GM21515 (cell line): Measurements from ENCODE around the gene TMEM161A.

Source experiments
- ATAC-seq: cut with Tn5 transposase; IDR thresholded peaks from one replicate; pipeline ENCODE4 v1.9.1; 2021; ENCODE audit not compliant: unreplicated experiment

TMEM161A gene

GRCh38 chr19:19098084-19098702, 40.1 kb downstream of the TMEM161A start:
- no peak for ATAC-seq

DNA sequence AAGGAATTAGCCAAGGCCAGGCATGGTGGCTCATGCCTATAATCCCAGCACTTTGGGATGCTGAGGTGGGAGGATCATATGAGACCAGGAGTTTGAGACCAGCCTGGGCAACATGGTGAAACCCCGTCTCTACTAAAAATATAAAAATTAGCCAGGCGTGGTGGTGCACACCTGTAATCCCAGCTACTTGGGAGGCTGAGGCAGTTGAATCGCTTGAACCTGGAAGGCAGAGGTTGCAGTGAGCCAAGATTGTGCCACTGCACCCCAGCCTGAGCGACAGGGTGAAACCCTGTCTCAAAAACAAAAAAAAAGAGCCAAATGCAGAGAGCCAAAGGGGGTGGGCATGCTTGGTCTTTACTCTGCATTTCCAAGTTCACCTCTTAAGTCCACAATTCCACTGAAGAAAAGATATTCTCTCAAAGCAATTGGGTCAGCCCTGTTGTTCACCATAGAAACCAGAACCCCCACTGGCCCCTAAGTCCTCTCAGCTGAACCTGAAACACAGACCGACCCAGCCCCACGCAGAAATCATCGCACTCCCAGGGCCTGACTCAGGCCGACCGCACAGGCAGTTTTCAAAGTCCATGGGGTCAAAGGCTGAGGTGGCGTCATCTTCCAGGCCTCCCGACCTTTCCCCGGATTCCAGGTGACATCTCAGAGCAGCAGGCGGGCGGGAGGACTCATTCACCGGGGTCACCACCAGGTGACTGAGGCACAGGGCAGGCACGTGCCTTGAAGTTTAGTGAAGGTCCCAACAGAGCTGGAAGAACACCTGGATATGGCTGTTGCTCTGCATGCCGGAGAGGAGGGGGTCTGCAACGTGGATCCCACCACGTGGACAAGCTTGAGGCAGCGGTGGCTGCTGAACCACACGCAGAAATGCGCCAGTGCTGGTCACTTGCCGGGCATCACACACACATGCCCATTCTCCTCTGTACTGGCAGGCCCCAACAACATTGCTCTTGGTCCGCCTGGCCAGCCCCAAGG, 41.3 kb downstream of the TMEM161A start:
- ATAC-seq, result no peak

GRCh38 chr19:19095691-19096090, 42.6 kb downstream of the TMEM161A start:
- no peak for ATAC-seq

- ATAC-seq, result no peak
Observed at GRCh38 chr19:19094513-19094912, 43.8 kb downstream of the TMEM161A start.

- ATAC-seq, result no peak
Observed at GRCh38 chr19:19087676-19088075, 50.6 kb downstream of the TMEM161A start.

DNA sequence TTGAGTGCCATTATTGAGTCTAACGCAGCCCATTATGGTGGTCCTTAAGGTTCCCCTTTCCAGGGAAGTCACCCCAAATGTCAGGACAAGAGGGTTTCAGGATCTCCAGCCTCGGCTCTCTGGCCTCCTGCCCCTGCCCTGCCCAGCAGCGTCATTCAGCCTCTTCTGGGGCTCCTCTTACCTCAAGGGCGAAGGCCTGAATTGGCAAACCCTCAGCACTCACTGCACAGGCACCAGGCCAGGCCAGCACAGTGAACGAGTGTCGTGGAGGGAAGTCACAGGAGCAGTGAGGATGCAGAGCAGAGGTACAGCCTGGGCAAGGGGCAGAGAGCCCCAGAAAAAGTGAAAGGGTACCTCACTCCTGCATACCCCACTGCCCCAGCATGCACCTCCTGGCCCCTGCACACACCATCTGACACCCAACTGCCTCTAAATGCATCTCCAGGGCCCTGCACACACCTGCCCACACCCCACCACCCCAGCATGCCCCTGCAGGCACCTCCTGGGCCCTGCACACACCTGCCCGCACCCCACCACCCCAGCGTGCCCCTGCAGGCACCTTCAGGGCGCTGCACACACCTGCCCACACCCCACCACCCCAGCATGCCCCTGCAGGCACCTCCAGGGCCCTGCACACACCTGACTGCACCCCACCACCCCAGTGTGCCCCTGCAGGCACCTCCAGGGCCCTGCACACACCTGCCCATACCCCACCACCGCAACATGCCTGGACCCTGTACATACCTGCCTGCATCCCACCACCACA, 54.7 kb downstream of the TMEM161A start:
- no peak for ATAC-seq

- no peak for ATAC-seq
Observed at GRCh38 chr19:19081642-19082151, 56.6 kb downstream of the TMEM161A start.

DNA sequence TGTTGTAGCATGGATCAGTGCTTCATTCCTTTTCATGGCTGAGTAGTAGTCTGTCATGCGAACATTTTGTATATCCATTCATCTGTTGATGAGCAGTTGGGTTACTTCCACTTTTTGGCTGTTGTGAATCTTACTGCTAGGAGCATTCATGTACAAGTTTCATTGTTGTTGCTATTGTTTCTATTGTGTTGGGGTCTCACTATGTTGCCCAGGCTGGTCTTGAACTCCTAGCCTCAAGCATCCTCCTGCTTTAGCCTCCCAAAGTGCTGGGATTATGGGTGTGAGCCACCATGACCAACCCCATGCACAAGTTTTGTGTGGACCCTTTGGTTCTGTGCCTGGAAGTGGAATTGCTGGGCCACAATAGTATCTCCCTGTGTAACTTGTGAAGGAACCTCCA, 58.7 kb downstream of the TMEM161A start:
- no peak for ATAC-seq

- no peak for ATAC-seq
Observed at GRCh38 chr19:19078801-19079200, 59.5 kb downstream of the TMEM161A start.

DNA sequence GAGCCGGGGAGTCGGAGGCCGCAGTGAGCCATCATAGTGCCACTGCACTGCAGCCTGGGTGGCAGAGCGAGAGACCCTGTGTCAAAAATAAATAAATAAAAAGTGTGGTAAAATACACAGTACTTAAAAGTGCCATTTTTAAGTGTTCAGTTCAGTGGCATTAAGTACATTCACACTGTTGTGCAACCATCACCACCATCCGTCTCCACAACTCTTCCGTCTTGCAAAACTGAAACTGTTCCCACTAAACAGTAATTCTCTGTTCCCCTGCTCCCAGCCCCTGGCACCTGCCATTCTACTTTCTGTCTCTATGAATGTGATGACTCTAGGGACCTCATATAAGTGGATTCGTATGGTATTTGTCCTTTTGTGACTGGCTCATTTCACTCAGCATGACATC, 61.2 kb downstream of the TMEM161A start:
- ATAC-seq, result no peak

GRCh38 chr19:19076476-19076875, 61.8 kb downstream of the TMEM161A start:
- ATAC-seq, result no peak

DNA sequence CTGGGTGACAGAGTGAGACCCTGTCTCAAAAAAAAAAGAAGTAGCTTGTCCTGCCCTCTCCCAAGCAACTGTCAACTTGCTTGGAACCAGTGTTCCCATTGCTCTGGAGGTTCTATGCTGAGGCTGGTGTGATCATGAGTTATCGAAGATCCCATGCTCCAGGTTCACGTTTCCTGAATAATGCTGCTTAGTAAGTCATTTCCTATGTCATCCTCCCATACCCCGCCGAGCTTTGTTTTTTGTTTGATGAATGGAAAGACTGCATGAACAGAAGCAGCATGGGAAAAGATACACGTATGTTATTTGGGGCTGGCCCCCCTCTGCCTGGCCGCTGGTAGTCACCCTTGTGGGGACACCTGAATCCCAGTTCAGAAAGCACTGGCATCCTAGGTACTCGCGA, 63.2 kb downstream of the TMEM161A start:
- ATAC-seq, result no peak

DNA sequence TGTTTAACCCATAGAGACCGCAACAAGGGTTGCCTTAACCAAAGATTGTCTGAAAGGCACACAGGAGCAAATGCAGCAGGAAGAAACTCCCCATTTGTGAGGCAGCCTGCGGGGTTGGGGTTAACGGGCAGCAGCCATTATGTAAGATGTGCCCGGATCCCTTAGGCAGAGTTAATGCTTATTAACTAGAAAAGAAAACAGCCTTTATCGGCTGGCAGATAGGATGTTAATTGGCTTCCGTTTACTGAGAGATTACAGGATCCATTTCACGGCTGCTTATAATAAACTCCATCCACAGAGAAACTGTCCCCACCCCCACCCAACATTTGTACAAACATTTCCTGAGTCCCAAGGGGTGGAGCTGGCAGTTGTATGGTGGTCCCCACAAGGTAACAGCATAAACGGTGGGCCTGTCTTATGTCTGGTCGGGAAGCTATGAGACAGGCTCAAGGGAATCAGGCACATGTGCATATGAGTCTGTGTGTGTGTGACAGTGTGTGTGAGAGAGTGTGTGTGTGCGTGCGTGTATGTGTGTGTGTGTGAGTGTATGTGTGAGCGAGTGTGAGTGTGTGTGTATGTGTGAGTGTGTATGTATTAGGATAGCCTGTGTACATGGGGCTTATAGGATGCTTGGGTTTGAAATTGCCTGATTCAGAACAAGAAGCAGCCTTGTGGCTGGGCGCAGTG, 63.9 kb downstream of the TMEM161A start:
- no peak for ATAC-seq

DNA sequence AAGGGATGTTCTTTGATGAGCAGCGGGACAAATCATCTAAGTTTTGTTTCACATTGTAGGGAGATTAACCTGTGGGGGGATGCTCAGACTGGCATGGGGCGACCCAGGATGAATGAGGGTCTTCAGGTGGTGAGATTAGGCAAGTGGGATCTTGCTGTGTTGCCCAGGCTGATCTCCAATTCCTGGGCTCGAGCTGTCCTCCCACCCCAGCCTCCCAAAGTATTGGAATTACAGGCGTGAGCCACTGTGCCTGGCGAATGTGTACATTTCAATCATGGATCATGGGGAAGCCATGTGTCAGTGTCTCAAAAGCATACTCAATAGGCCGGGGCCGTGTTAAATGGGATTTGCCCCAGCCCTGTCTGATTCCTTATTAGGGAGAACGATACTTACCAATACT, 66.4 kb downstream of the TMEM161A start:
- ATAC-seq, result no peak
